Testis (tissue), 3 donors: ENCODE measurements around the gene KIF12. TPM values are rescaled to one million over a fixed set of nuclear protein-coding genes. Genes with fewer than 3 reads are reported as not detected.

ENCODE experiments used
- DNase-seq: peaks from one replicate; pipeline ENCODE4 v3.0.0-alpha.2; 2019
- H3K27ac ChIP-seq, 2 donors: fragments of 200-600 bp; sonication (generic); one replicate each; pipeline ENCODE4 v1.5.1; 2019
- H3K27me3 ChIP-seq: fragments of 200-600 bp; sonication (generic); one replicate; pipeline ENCODE4 v1.5.1; 2019
- H3K36me3 ChIP-seq: fragments of 200-600 bp; sonication (generic); one replicate; pipeline ENCODE4 v1.5.1; 2017; ENCODE audit warnings: low read depth; ENCODE audit errors: missing control alignments
- H3K4me1 ChIP-seq: fragments of 200-600 bp; sonication (generic); one replicate; pipeline ENCODE4 v1.5.1; 2019
- H3K4me3 ChIP-seq, 2 donors: fragments of 200-600 bp; sonication (generic); one replicate each; pipeline ENCODE4 v1.5.1; 2017 to 2019
- H3K9me3 ChIP-seq: fragments of 200-600 bp; sonication (generic); one replicate; pipeline ENCODE4 v1.5.1; 2017
- POLR2A ChIP-seq: fragments of 450-650 bp; IDR thresholded peaks from one replicate; pipeline ENCODE4 v1.6.1; 2017; ENCODE audit warnings: antibody characterized with exemption, mild to moderate bottlenecking, moderate library complexity
- WGBS, 2 donors: methylation state at CpG; one replicate each; pipeline ENCODE4 v1.1.5; 2018; 5-methylcytosine and 5-hydroxymethylcytosine counted together
- intact Hi-C: fragments of 100-400 bp; cut with DNase I; formaldehyde crosslinking; loops from one replicate; pipeline ENCODE4 v1.15.1; 2023; ENCODE audit warnings: low total_unique reads
- polyA plus RNA-seq: library from polyadenylated mRNA; stranded (reverse); fragments of 350-450 nt; fragmentation: Illumina TruSeq; extraction: RNeasy Lipid Tissue Mini Kit (QIAGEN cat#74804); gene quantifications from one replicate; pipeline ENCODE4 v1.2.3, GENCODE V29; 2014; ENCODE audit warnings: low read depth, low replicate concordance; ENCODE audit not compliant: insufficient read depth
- total RNA-seq, 2 donors: library from RNA; depleted of rRNA; stranded (reverse); fragments of >200 nt; gene quantifications; one replicate each; pipeline ENCODE4 v1.2.3, GENCODE V29; 2016
- TF ChIP-seq, protein P1 (sequence below), 3 experiments: fragments of 450-650 bp in 2 of 3; fragments of 200-600 bp in 1 of 3; sonication (generic) in 1 of 3; IDR thresholded peaks; one replicate each; pipeline ENCODE4 v1.5.1; 2016 to 2019; ENCODE audit warnings: antibody characterized with exemption in 3 of 3, mild to moderate bottlenecking in 2 of 3, moderate library complexity in 1 of 3

Gene KIF12
- total and polyA plus RNA-seq, 3 donors from 2014 or later: 5.4 to 9.2 (median 7.1) TPM

DNA sequence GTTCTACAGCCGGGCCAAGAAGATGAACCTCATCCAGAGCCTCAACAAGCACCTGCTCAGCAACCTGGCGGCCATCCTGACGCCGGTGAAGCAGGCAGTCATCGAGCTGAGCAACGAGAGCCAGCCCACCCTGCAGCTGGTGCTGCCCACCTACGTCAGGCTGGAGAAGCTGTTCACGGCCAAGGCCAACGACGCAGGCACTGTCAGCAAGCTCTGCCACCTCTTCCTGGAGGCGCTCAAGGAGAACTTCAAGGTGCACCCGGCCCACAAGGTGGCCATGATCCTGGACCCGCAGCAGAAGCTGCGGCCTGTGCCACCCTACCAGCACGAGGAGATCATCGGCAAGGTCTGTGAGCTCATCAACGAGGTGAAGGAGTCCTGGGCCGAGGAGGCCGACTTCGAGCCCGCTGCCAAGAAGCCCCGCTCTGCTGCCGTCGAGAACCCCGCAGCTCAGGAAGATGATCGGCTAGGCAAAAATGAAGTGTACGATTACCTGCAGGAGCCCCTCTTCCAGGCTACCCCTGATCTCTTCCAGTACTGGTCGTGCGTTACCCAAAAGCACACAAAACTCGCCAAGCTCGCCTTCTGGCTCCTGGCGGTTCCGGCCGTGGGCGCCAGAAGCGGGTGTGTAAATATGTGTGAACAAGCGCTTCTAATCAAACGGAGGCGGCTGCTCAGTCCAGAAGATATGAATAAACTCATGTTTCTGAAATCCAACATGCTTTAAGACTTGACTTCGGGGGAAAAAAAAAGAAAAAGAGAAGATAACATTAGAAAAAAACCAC lies 49.5 kb downstream of the KIF12 start:
- Histone ChIP-seq H3K27me3 (no peaks in the 10 kb centered on the region), H3K4me3 (no peak overlapping the region), H3K27ac (no peak overlapping the region), H3K36me3 (no peaks in the 10 kb centered on the region), H3K4me1 (no peaks in the 10 kb centered on the region), H3K9me3 (no peaks in the 10 kb centered on the region)
- DNase-seq: peak; percentile 6
- intact Hi-C loops: no loop called here
- TF ChIP-seq POLR2A: no peak
- TF ChIP-seq, protein P1, sequence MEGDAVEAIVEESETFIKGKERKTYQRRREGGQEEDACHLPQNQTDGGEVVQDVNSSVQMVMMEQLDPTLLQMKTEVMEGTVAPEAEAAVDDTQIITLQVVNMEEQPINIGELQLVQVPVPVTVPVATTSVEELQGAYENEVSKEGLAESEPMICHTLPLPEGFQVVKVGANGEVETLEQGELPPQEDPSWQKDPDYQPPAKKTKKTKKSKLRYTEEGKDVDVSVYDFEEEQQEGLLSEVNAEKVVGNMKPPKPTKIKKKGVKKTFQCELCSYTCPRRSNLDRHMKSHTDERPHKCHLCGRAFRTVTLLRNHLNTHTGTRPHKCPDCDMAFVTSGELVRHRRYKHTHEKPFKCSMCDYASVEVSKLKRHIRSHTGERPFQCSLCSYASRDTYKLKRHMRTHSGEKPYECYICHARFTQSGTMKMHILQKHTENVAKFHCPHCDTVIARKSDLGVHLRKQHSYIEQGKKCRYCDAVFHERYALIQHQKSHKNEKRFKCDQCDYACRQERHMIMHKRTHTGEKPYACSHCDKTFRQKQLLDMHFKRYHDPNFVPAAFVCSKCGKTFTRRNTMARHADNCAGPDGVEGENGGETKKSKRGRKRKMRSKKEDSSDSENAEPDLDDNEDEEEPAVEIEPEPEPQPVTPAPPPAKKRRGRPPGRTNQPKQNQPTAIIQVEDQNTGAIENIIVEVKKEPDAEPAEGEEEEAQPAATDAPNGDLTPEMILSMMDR (IDR thresholded peaks at IDR 0.05): no peak
- 95 to 96% methylated on average over 33 to 38 of the region's 40 CpGs for WGBS, 2 donors

GRCh38 chr9:114048533-114049415 lies 50.3 kb downstream of the KIF12 start:
- Histone ChIP-seq H3K4me3 (no peak overlapping the region), H3K9me3 (no peaks in the 10 kb centered on the region), H3K4me1 (no peaks in the 10 kb centered on the region), H3K36me3 (no peaks in the 10 kb centered on the region), H3K27me3 (no peaks in the 10 kb centered on the region), H3K27ac (no peak overlapping the region)
- 95% methylated on average over 36 to 44 of the region's 44 CpGs for WGBS, 2 donors
- DNase-seq: peak; percentile 7
- intact Hi-C loops: no loop called here
- TF ChIP-seq POLR2A: no peak
- TF ChIP-seq, protein P1 (IDR thresholded peaks at IDR 0.05): no peak

DNA sequence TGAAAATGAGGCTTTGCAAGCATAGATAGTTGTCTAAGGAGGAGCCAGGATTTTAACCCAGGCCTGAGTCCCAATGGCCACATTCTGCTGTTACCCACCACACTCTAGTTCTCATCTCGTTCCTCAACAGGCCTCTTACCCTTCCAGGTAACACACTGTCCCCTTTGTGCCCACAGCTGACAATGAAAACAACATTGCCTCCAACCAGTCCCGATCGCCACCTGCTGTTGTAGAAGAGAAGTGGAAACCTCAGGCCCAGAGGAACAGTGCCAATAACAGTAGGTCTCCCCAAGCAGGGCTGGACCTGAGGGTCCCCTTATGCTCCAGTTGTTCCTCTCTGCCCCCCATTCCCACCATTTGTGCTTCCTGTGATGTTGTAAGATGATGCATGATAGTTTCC lies 51.4 kb downstream of the KIF12 start:
- TF ChIP-seq, protein P1 (IDR thresholded peaks at IDR 0.05): no peak
- TF ChIP-seq POLR2A: no peak
- Histone ChIP-seq H3K27me3 (no peaks in the 10 kb centered on the region), H3K4me1 (no peaks in the 10 kb centered on the region), H3K9me3 (no peaks in the 10 kb centered on the region), H3K4me3 (no peak overlapping the region), H3K27ac (no peak overlapping the region), H3K36me3 (no peaks in the 10 kb centered on the region)
- WGBS, 2 donors: 50 to 86% methylated on average over 1 to 3 of the region's 3 CpGs
- DNase-seq: peak; percentile 21
- intact Hi-C loops: no loop called here

GRCh38 chr9:114046875-114047274 lies 52.2 kb downstream of the KIF12 start:
- Histone ChIP-seq H3K27me3 (no peaks in the 10 kb centered on the region), H3K36me3 (no peaks in the 10 kb centered on the region), H3K9me3 (no peaks in the 10 kb centered on the region), H3K4me1 (no peaks in the 10 kb centered on the region), H3K4me3 (no peak overlapping the region), H3K27ac (no peak overlapping the region)
- DNase-seq: no peak
- TF ChIP-seq, protein P1 (IDR thresholded peaks at IDR 0.05): no peak
- no peak for TF ChIP-seq POLR2A
- 97 to 100% methylated on average over 1 of the region's 1 CpG for WGBS, 2 donors
- intact Hi-C loops: no loop called here
